GM12878 (cell line): ENCODE measurements around the gene ALAS1. TPM values are rescaled to one million over a fixed set of nuclear protein-coding genes. Genes with fewer than 3 reads are reported as not detected.

ENCODE experiments used
- ATAC-seq: fragments of 200-7000 bp; cut with Tn5 transposase; 3 replicates; pipeline ENCODE4 v1.9.1; 2020; ENCODE audit warnings: mild to moderate bottlenecking, moderate library complexity
- BruUV-seq: library from RNA; stranded (reverse); fragments of 400-500 nt; replicated peaks from 2 replicates; lab custom pipeline; 2021; lab: Mats Ljungman, UMichigan
- CTCF ChIA-PET: fragments of 300-600 bp; sonication (Branson Sonifier 250); formaldehyde crosslinking; extraction: SDS; loops from one replicate; lab custom pipeline; 2021; ENCODE audit warnings: inconsistent platforms; lab: Yijun Ruan, JAX
- POLR2A ChIA-PET: fragments of 350-600 bp; formaldehyde crosslinking; extraction: SDS; loops from one replicate; lab custom pipeline; 2021; ENCODE audit warnings: inconsistent platforms; lab: Charles Lee
- RAD21 ChIA-PET: fragments of 300-600 bp; sonication (Branson Sonifier 250); formaldehyde crosslinking; loops from one replicate; lab custom pipeline; 2023; ENCODE audit warnings: antibody characterized with exemption; ENCODE audit not compliant: unreplicated experiment; lab: Charles Lee
- SMC1A ChIA-PET: fragments of 300-600 bp; sonication (Branson Sonifier 250); formaldehyde crosslinking; loops from one replicate; lab custom pipeline; 2023; ENCODE audit not compliant: unreplicated experiment, uncharacterized antibody; lab: Charles Lee
- DNase-seq: peaks from one replicate; pipeline ENCODE4 v3.0.0-alpha.2; 2011; ENCODE audit warnings: low read depth, low spot score
- FAIRE-seq: peaks from 3 replicates; lab custom pipeline; 2011; peaks lifted over from hg19 to GRCh38; lab: Jason Lieb, UNC
- H2AFZ ChIP-seq: 2 replicates; pipeline ENCODE4 v1.6.0; 2011; ENCODE audit warnings: low read depth, low read length, control low read depth; ENCODE audit not compliant: control insufficient read depth
- H3K27ac ChIP-seq: 2 replicates; pipeline ENCODE4 v1.5.1; 2011; ENCODE audit warnings: control low read depth; ENCODE audit not compliant: control insufficient read depth, insufficient read depth
- H3K27me3 ChIP-seq, 2 experiments: replicated peaks in 1 of 2; 2 replicates each; pipeline versions ENCODE4 v1.6.0 to v1.6.1; 2011; ENCODE audit warnings: low read length in 1 of 2; ENCODE audit not compliant: control insufficient read depth in 2 of 2, insufficient read depth in 2 of 2
- H3K36me3 ChIP-seq, 2 experiments: 2 replicates each; pipeline ENCODE4 v1.5.1; 2011; ENCODE audit warnings: low read length in 1 of 2; ENCODE audit not compliant: control insufficient read depth in 2 of 2, insufficient read depth in 2 of 2
- H3K4me1 ChIP-seq: 2 replicates; pipeline ENCODE4 v1.6.1; 2011; ENCODE audit warnings: mild to moderate bottlenecking, low read length, moderate library complexity, mixed read lengths; ENCODE audit not compliant: control insufficient read depth, insufficient read depth
- H3K4me2 ChIP-seq: 2 replicates; pipeline ENCODE4 v1.6.0; 2011; ENCODE audit warnings: control low read depth; ENCODE audit not compliant: control insufficient read depth, insufficient read depth
- H3K4me3 ChIP-seq: fragments of 200-600 bp; sonication (generic); 2 replicates; pipeline ENCODE4 v1.5.1; 2016
- H3K79me2 ChIP-seq: 2 replicates; pipeline ENCODE4 v1.6.0; 2011; ENCODE audit warnings: low read length; ENCODE audit not compliant: control insufficient read depth, insufficient read depth
- H3K9ac ChIP-seq: 2 replicates; pipeline ENCODE4 v1.8.0; 2011; ENCODE audit warnings: low read length, control low read depth, mixed read lengths; ENCODE audit not compliant: control insufficient read depth, insufficient read depth
- H3K9me3 ChIP-seq: replicated peaks from 3 replicates; pipeline ENCODE4 v1.5.1; 2011; ENCODE audit warnings: mild to moderate bottlenecking, low read length; ENCODE audit not compliant: control insufficient read depth, insufficient read depth
- H4K20me1 ChIP-seq: 2 replicates; pipeline ENCODE4 v1.6.0; 2011; ENCODE audit not compliant: control insufficient read depth, insufficient read depth
- BRCA1 ChIP-seq: IDR thresholded peaks from 2 replicates; pipeline ENCODE4 v1.6.1; 2011; ENCODE audit warnings: low read depth, low read length, improper control_type of control experiment
- EZH2 ChIP-seq: IDR thresholded peaks from 2 replicates; pipeline ENCODE4 v1.6.1; 2012; ENCODE audit warnings: low read depth, mild to moderate bottlenecking, control low read depth, inconsistent platforms, low read length, borderline replicate concordance; ENCODE audit not compliant: control insufficient read depth
- MEF2A ChIP-seq: IDR thresholded peaks from 2 replicates; pipeline ENCODE4 v1.6.1; 2011; ENCODE audit warnings: low read depth, mild to moderate bottlenecking, low read length, moderate library complexity; ENCODE audit not compliant: insufficient read depth
- MEF2B ChIP-seq: fragments of 450-650 bp; IDR thresholded peaks from 2 replicates; pipeline ENCODE4 v1.6.1; 2018; ENCODE audit warnings: mild to moderate bottlenecking, moderate library complexity; ENCODE audit not compliant: partially characterized antibody, poor library complexity, severe bottlenecking
- PML ChIP-seq: IDR thresholded peaks from 2 replicates; pipeline ENCODE4 v1.6.1; 2012; ENCODE audit warnings: low read length, inconsistent platforms
- RELA ChIP-seq: fragments of 450-650 bp; IDR thresholded peaks from 2 replicates; pipeline ENCODE4 v1.8.0; 2014; ENCODE audit warnings: borderline replicate concordance; ENCODE audit not compliant: partially characterized antibody
- STAT1 ChIP-seq: fragments of 450-650 bp; conservative IDR thresholded peaks from 2 replicates; pipeline ENCODE4 v1.6.1; 2014; ENCODE audit warnings: antibody characterized with exemption, mild to moderate bottlenecking
- WGBS: methylation state at CpG from one replicate; pipeline ENCODE4 v1.1.6; 2016; ENCODE audit warnings: low lambda C conversion rate; ENCODE audit not compliant: insufficient replicate concordance, insufficient coverage; ENCODE audit errors: missing lambda C conversion rate; 5-methylcytosine and 5-hydroxymethylcytosine counted together
- in situ Hi-C: fragments of 300-500 bp; cut with MboI; formaldehyde crosslinking; loops from 9 replicates; pipeline ENCODE4 v1.14.3; 2018; ENCODE audit warnings: mixed read lengths
- intact Hi-C: fragments of 100-400 bp; cut with micrococcal nuclease; formaldehyde crosslinking; loops from one replicate; pipeline ENCODE4 v1.14.2; 2022; ENCODE audit not compliant: unreplicated experiment
- polyA plus RNA-seq, 11 experiments: library from polyadenylated mRNA; depleted of rRNA in 4 of 11; unstranded in 6 of 11; stranded (reverse) in 5 of 11; fragments of >200 nt; fragmentation: Nextera tagmentation in 4 of 11; fragmentation: Illumina TruSeq in 1 of 11; extraction: Ambion mirVana in 4 of 11; extraction: Trizol in 1 of 11; gene quantifications; 1 replicate in 1 of 11; 2 replicates in 10 of 11; pipeline versions ENCODE4 v1.2.1 to v1.2.3, GENCODE V29; 2011 to 2016; ENCODE audit warnings: inconsistent platforms in 2 of 11, missing spikeins in 2 of 11, low read depth in 1 of 11
- total RNA-seq, 4 experiments: library from RNA; depleted of rRNA in 3 of 4; stranded (reverse); fragments of >200 nt in 3 of 4; fragmentation: Illumina TruSeq in 1 of 4; extraction: Trizol in 1 of 4; gene quantifications; 2 replicates each; pipeline versions ENCODE4 v1.2.1 to v1.2.3, GENCODE V29; 2013 to 2021
- TF ChIP-seq, protein P1 (sequence below): fragments of 450-650 bp; IDR thresholded peaks from 2 replicates; pipeline ENCODE4 v1.6.1; 2016; ENCODE audit warnings: mild to moderate bottlenecking, moderate library complexity, borderline replicate concordance
- TF ChIP-seq, protein P2 (sequence below): IDR thresholded peaks from 2 replicates; pipeline ENCODE4 v1.6.1; 2011; ENCODE audit warnings: low read depth, mild to moderate bottlenecking, low read length, moderate library complexity, borderline replicate concordance; ENCODE audit errors: extremely low read depth

The ALAS1 gene
- total and polyA plus RNA-seq, 10 of the 15 experiments (the other 5 are each of a cell fraction or from before 2014, with no cell fraction given) = 69.9 to 115 (median 94.1) TPM

DNA sequence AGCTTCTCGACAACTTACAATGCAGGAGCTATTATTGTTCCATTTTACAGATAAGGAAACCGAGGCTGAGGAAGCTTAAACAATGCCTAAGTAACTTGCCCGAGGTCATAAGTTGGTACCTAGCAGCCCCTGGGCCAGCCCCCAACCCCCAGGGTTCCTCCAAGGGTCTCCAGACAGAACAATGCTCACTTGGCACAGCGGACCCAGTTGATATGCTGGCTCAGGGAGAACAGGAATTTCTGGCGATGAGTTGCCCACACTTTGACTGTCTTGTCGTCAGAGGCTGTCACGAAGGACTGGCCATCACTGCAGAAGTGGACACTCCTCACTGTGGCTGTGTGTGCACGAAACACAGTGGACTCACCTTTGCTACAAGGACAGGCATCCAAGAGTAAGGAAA is 48.9 kb upstream of the ALAS1 start:
- no peak for FAIRE-seq
- no peak overlapping the region for H2AFZ ChIP-seq
- no peak for DNase-seq
- no peaks in the 10 kb centered on the region for H3K9me3 ChIP-seq
- BruUV-seq = no TSS peak
- in situ Hi-C loops (no loop called here), intact Hi-C loops (no loop called here)
- H3K4me1 ChIP-seq = peaks cover 9% of the 10 kb centered on the region
- CTCF ChIA-PET = interaction anchor here (0.9 to 10.1 kb wide), 4 partner anchors 71 to 153 kb away, joined by 3 to 169 read pairs (median 15); partner anchors contain the start of gene RPL29
- no peaks in the 10 kb centered on the region for H3K27me3 ChIP-seq
- no peak for ATAC-seq
- no peak overlapping the region for H3K27ac ChIP-seq
- POLR2A ChIA-PET = interaction anchor here (1.0 kb wide), 1 partner anchor 96 kb away, joined by 3 read pairs; no protein-coding TSS in a partner anchor
- peaks cover 8 to 11% of the 10 kb centered on the region in 2 experiments for H3K36me3 ChIP-seq
- no peaks in the 10 kb centered on the region for H4K20me1 ChIP-seq
- TF ChIP-seq STAT1 = no peak
- no peak for TF ChIP-seq MEF2B
- TF ChIP-seq BRCA1 = no peak
- no peak for TF ChIP-seq RELA
- TF ChIP-seq MEF2A = no peak
- TF ChIP-seq PML = no peak
- TF ChIP-seq, protein P1, sequence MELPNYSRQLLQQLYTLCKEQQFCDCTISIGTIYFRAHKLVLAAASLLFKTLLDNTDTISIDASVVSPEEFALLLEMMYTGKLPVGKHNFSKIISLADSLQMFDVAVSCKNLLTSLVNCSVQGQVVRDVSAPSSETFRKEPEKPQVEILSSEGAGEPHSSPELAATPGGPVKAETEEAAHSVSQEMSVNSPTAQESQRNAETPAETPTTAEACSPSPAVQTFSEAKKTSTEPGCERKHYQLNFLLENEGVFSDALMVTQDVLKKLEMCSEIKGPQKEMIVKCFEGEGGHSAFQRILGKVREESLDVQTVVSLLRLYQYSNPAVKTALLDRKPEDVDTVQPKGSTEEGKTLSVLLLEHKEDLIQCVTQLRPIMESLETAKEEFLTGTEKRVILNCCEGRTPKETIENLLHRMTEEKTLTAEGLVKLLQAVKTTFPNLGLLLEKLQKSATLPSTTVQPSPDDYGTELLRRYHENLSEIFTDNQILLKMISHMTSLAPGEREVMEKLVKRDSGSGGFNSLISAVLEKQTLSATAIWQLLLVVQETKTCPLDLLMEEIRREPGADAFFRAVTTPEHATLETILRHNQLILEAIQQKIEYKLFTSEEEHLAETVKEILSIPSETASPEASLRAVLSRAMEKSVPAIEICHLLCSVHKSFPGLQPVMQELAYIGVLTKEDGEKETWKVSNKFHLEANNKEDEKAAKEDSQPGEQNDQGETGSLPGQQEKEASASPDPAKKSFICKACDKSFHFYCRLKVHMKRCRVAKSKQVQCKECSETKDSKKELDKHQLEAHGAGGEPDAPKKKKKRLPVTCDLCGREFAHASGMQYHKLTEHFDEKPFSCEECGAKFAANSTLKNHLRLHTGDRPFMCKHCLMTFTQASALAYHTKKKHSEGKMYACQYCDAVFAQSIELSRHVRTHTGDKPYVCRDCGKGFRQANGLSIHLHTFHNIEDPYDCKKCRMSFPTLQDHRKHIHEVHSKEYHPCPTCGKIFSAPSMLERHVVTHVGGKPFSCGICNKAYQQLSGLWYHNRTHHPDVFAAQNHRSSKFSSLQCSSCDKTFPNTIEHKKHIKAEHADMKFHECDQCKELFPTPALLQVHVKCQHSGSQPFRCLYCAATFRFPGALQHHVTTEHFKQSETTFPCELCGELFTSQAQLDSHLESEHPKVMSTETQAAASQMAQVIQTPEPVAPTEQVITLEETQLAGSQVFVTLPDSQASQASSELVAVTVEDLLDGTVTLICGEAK = no peak
- TF ChIP-seq, protein P2, sequence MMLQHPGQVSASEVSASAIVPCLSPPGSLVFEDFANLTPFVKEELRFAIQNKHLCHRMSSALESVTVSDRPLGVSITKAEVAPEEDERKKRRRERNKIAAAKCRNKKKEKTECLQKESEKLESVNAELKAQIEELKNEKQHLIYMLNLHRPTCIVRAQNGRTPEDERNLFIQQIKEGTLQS = no peak
- TF ChIP-seq EZH2 = no peak
- H3K4me3 ChIP-seq = no peak overlapping the region
- SMC1A ChIA-PET = interaction anchor here (0.9 to 1.6 kb wide), 4 partner anchors 13 to 144 kb away, joined by 3 to 5 read pairs (median 4); no protein-coding TSS in a partner anchor
- H3K79me2 ChIP-seq = peaks cover 9% of the 10 kb centered on the region
- H3K9ac ChIP-seq = no peak overlapping the region
- 97% methylated on average over 8 of the region's 8 CpGs for WGBS
- H3K4me2 ChIP-seq = no peak overlapping the region
- RAD21 ChIA-PET = interaction anchor here (1.5 to 2.0 kb wide), 2 partner anchors 96 to 145 kb away, joined by 6 to 7 read pairs; no protein-coding TSS in a partner anchor
